Keratinocyte (primary cell): Measurements from ENCODE around the gene SETD2. TPM values are rescaled to one million over a fixed set of nuclear protein-coding genes. Genes with fewer than 3 reads are reported as not detected.
"Not testable (repeated sequence)": the region's sequence is repeated elsewhere in the genome, so short reads cannot be mapped to it uniquely, and the experiment has no call there.

ENCODE experiments used
- DNase-seq: peaks from one replicate; pipeline ENCODE4 v3.0.0-alpha.2; 2011; ENCODE audit warnings: low read depth, missing footprints, low spot score
- FAIRE-seq: peaks from 2 replicates; lab custom pipeline; 2011; peaks lifted over from hg19 to GRCh38; lab: Jason Lieb, UNC
- H2AFZ ChIP-seq: 2 replicates; pipeline ENCODE4 v1.6.0; 2012; ENCODE audit warnings: low read length, control low read depth, inconsistent platforms; ENCODE audit not compliant: control insufficient read depth
- H3K27ac ChIP-seq: 2 replicates; pipeline ENCODE4 v1.5.1; 2011; ENCODE audit warnings: low read length; ENCODE audit not compliant: control insufficient read depth, insufficient read depth
- H3K27me3 ChIP-seq: 3 replicates; pipeline ENCODE4 v1.6.0; 2011; ENCODE audit warnings: low read length; ENCODE audit not compliant: control insufficient read depth, insufficient read depth; ENCODE audit errors: extremely low read depth
- H3K36me3 ChIP-seq, 2 experiments: 2 replicates in 1 of 2; 3 replicates in 1 of 2; pipeline ENCODE4 v1.5.1; 2011; ENCODE audit warnings: low read length in 2 of 2, mild to moderate bottlenecking in 1 of 2; ENCODE audit not compliant: control insufficient read depth in 2 of 2, insufficient read depth in 2 of 2; ENCODE audit errors: extremely low read depth in 1 of 2
- H3K4me1 ChIP-seq: 3 replicates; pipeline ENCODE4 v1.5.1; 2011; ENCODE audit warnings: low read length; ENCODE audit not compliant: control insufficient read depth, insufficient read depth; ENCODE audit errors: extremely low read depth
- H3K4me2 ChIP-seq: 3 replicates; pipeline ENCODE4 v1.6.0; 2011; ENCODE audit warnings: low read depth, low read length; ENCODE audit not compliant: control insufficient read depth, insufficient read depth; ENCODE audit errors: extremely low read depth
- H3K4me3 ChIP-seq, 3 experiments: fragments of 200-600 bp in 1 of 3; sonication (generic) in 1 of 3; 2 replicates in 2 of 3; 3 replicates in 1 of 3; pipeline ENCODE4 v1.5.1; 2011 to 2016; ENCODE audit warnings: low read length in 3 of 3, mild to moderate bottlenecking in 3 of 3, control low read depth in 2 of 3, inconsistent platforms in 1 of 3, low read depth in 1 of 3, mixed read lengths in 1 of 3, mixed run types in 1 of 3, moderate library complexity in 1 of 3; ENCODE audit not compliant: control insufficient read depth in 2 of 3, insufficient read depth in 2 of 3; ENCODE audit errors: extremely low read depth in 1 of 3
- H3K79me2 ChIP-seq: 2 replicates; pipeline ENCODE4 v1.6.0; 2012; ENCODE audit warnings: low read length; ENCODE audit not compliant: control insufficient read depth, insufficient read depth
- H3K9ac ChIP-seq: 3 replicates; pipeline ENCODE4 v1.6.0; 2011; ENCODE audit warnings: low read length; ENCODE audit not compliant: control insufficient read depth, insufficient read depth; ENCODE audit errors: extremely low read depth
- H3K9me1 ChIP-seq: 3 replicates; pipeline ENCODE4 v1.6.0; 2011; ENCODE audit warnings: low read length; ENCODE audit not compliant: control insufficient read depth, insufficient read depth; ENCODE audit errors: extremely low read depth
- H3K9me3 ChIP-seq: 2 replicates; pipeline ENCODE4 v1.5.1; 2012; ENCODE audit warnings: low read depth, low read length; ENCODE audit not compliant: control insufficient read depth
- H4K20me1 ChIP-seq: 3 replicates; pipeline ENCODE4 v1.6.0; 2011; ENCODE audit warnings: low read length; ENCODE audit not compliant: control insufficient read depth, insufficient read depth; ENCODE audit errors: extremely low read depth
- EZH2 ChIP-seq: IDR thresholded peaks from one replicate; pipeline ENCODE4 v1.6.1; 2012; ENCODE audit warnings: inconsistent platforms, mild to moderate bottlenecking, low read length, moderate library complexity
- dilution Hi-C: fragments of 300-500 bp; cut with MboI; formaldehyde crosslinking; loops from one replicate; pipeline ENCODE4 v1.7.0; 2020; ENCODE audit warnings: low sequenced_read_pairs; ENCODE audit not compliant: extremely low pct_ligation_motif_present
- polyA plus RNA-seq, 5 experiments: library from polyadenylated mRNA; depleted of rRNA in 3 of 5; stranded (reverse) in 3 of 5; stranded (forward) in 1 of 5; unstranded in 1 of 5; fragments of >200 nt; gene quantifications; 1 replicate in 1 of 5; 2 replicates in 3 of 5; 3 replicates in 1 of 5; pipeline versions ENCODE4 v1.2.1 to v1.2.3, GENCODE V29; 2011 to 2012; ENCODE audit warnings: missing spikeins in 2 of 5, low read depth in 1 of 5, low replicate concordance in 1 of 5
- TF ChIP-seq, protein P1 (sequence below), 3 experiments: IDR thresholded peaks in 1 of 3; conservative IDR thresholded peaks in 1 of 3; optimal IDR thresholded peaks in 1 of 3; 2 replicates in 2 of 3; 3 replicates in 1 of 3; pipeline versions ENCODE3 to v1.5.1; 2011; ENCODE audit warnings: low read length in 3 of 3, mild to moderate bottlenecking in 3 of 3, moderate library complexity in 2 of 3, control low read depth in 1 of 3, inconsistent platforms in 1 of 3; ENCODE audit not compliant: insufficient read depth in 2 of 3; ENCODE audit errors: extremely low read depth in 1 of 3

The SETD2 gene
- polyA plus RNA-seq, 1 donor (not counting 4 experiments of a cell fraction or from before 2014, with no cell fraction given), result 23.3 TPM

DNA sequence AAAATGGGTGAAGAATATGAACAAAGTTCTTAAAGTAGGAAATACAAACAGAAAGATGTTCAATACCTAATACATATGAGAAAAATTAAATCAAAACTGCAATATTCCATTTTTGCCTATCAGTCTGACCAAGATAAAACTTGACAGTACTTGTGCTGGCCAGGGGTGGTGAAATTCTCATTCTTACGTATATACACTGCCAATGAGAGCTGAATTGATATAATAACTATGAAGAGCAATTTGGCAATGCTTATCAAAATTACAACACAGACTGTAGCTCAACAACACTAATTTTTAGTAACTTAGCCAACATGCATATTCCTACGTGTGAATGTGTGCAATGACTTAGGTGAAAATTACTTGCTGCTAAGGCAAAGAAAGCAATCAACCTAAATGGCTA is 90.2 kb downstream of the SETD2 start:
- peaks cover 5 to 16% of the 10 kb centered on the region in 2 experiments for H3K36me3 ChIP-seq
- no peak overlapping the region for H3K4me2 ChIP-seq
- DNase-seq (no peak), FAIRE-seq (no peak)
- no peaks in the 10 kb centered on the region for H3K9me3 ChIP-seq
- no peak overlapping the region for H3K4me3 ChIP-seq
- TF ChIP-seq, protein P1, sequence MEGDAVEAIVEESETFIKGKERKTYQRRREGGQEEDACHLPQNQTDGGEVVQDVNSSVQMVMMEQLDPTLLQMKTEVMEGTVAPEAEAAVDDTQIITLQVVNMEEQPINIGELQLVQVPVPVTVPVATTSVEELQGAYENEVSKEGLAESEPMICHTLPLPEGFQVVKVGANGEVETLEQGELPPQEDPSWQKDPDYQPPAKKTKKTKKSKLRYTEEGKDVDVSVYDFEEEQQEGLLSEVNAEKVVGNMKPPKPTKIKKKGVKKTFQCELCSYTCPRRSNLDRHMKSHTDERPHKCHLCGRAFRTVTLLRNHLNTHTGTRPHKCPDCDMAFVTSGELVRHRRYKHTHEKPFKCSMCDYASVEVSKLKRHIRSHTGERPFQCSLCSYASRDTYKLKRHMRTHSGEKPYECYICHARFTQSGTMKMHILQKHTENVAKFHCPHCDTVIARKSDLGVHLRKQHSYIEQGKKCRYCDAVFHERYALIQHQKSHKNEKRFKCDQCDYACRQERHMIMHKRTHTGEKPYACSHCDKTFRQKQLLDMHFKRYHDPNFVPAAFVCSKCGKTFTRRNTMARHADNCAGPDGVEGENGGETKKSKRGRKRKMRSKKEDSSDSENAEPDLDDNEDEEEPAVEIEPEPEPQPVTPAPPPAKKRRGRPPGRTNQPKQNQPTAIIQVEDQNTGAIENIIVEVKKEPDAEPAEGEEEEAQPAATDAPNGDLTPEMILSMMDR (optimal IDR thresholded peaks at IDR 0.05 in 1 of 3, IDR thresholded peaks at IDR 0.05 in 1 of 3, conservative IDR thresholded peaks at IDR 0.05 in 1 of 3; ENCODE audit: extremely low read depth in 1 of 3, insufficient read depth in 2 of 3, low read length in 3 of 3), result no peak
- TF ChIP-seq EZH2, result no peak
- H2AFZ ChIP-seq, result no peak overlapping the region
- no peak overlapping the region for H3K9ac ChIP-seq
- dilution Hi-C loops, result no loop called here
- no peak overlapping the region for H3K27ac ChIP-seq
- no peaks in the 10 kb centered on the region for H3K9me1 ChIP-seq
- H3K4me1 ChIP-seq, result no peaks in the 10 kb centered on the region
- no peaks in the 10 kb centered on the region for H3K27me3 ChIP-seq
- H4K20me1 ChIP-seq, result no peaks in the 10 kb centered on the region
- H3K79me2 ChIP-seq, result peaks cover 33% of the 10 kb centered on the region

DNA sequence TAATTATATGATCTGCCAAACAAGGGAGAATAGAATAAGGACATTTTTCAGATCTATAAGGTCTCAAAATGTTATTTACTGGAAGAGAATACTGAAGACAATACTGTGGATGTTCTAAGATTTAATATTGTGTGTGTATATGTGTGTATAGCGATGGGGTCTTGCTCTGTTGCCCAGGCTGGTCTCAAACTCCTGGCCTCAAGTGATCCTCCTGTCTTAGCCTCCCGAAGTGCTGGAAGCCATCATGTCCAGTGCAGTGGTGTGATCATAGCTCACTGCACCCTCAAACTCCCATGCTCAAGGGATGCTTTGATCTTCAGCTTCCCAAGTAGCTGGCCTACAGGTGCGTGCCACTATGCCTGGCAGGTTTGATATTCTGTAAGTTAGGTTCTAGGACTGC is 93.1 kb downstream of the SETD2 start:
- H3K4me3 ChIP-seq, result no peak overlapping the region
- DNase-seq (no peak), FAIRE-seq (no peak)
- H4K20me1 ChIP-seq, result no peaks in the 10 kb centered on the region
- H3K27me3 ChIP-seq, result no peaks in the 10 kb centered on the region
- no peak overlapping the region for H2AFZ ChIP-seq
- dilution Hi-C loops, result no loop called here
- H3K4me1 ChIP-seq, result no peaks in the 10 kb centered on the region
- no peaks in the 10 kb centered on the region for H3K9me3 ChIP-seq
- H3K4me2 ChIP-seq, result no peak overlapping the region
- H3K36me3 ChIP-seq, result peaks cover 5 to 10% of the 10 kb centered on the region in 2 experiments
- peaks cover 35% of the 10 kb centered on the region for H3K79me2 ChIP-seq
- no peaks in the 10 kb centered on the region for H3K9me1 ChIP-seq
- TF ChIP-seq EZH2, result no peak
- TF ChIP-seq, protein P1 (optimal IDR thresholded peaks at IDR 0.05 in 1 of 3, IDR thresholded peaks at IDR 0.05 in 1 of 3, conservative IDR thresholded peaks at IDR 0.05 in 1 of 3; ENCODE audit: extremely low read depth in 1 of 3, insufficient read depth in 2 of 3, low read length in 3 of 3), result no peak
- no peak overlapping the region for H3K27ac ChIP-seq
- no peak overlapping the region for H3K9ac ChIP-seq

DNA sequence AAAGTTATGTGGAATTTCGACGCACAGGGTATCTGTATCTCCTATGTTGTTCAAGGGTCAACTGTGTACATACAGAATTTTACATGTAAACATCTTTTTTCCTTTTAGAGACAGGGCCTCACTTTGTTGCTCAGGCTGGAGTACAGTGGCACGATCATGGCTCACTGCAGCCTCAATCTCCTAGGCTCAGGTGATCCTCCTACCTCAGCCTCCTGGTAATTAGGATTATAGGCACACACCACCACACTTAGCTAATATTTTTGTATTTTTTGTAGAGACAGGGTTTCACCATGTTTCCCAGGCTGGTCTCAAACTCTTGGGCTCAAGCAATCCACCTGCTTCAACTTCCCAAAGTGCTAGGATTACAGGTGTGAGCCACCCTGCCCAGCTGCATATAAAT is 97.7 kb downstream of the SETD2 start:
- H3K4me2 ChIP-seq, H3K9me3 ChIP-seq, H3K9ac ChIP-seq, H3K27me3 ChIP-seq, FAIRE-seq, H3K9me1 ChIP-seq, H3K4me3 ChIP-seq, DNase-seq, dilution Hi-C loops, H3K4me1 ChIP-seq, H2AFZ ChIP-seq, H3K27ac ChIP-seq, H4K20me1 ChIP-seq: not testable (repeated sequence)
- peaks cover 9 to 10% of the 10 kb centered on the region in 2 experiments for H3K36me3 ChIP-seq
- peaks cover 22% of the 10 kb centered on the region for H3K79me2 ChIP-seq
